Activated naive CD4-positive, alpha-beta T cell treated with anti-CD3 and anti-CD28 coated beads, Interleukin-2, amount 10 ng/mL, durations not matched to agents 7 days and 5 days (primary cell): Measurements from ENCODE around the gene ATG16L1.

Experiments
- CTCF ChIA-PET: fragments of 350-600 bp; sonication (Branson Sonifier 250); formaldehyde crosslinking; loops from one replicate; lab custom pipeline; 2021; ENCODE audit warnings: antibody characterized with exemption; lab: Charles Lee
- DNase-seq: peaks from one replicate; pipeline ENCODE4 v3.0.0-alpha.2; 2020
- H3K27ac Mint-ChIP-seq: one replicate; pipeline ENCODE4 v1.8.0; 2021; ENCODE audit warnings: mild to moderate bottlenecking, moderate library complexity, mixed read lengths
- H3K27me3 Mint-ChIP-seq: one replicate; pipeline ENCODE4 v1.8.0; 2021; ENCODE audit warnings: mild to moderate bottlenecking, mixed read lengths
- H3K36me3 Mint-ChIP-seq: one replicate; pipeline ENCODE4 v1.8.0; 2021; ENCODE audit warnings: mixed read lengths
- H3K4me1 Mint-ChIP-seq: one replicate; pipeline ENCODE4 v1.8.0; 2021; ENCODE audit warnings: mixed read lengths
- H3K4me3 Mint-ChIP-seq: one replicate; pipeline ENCODE4 v1.8.0; 2021; ENCODE audit warnings: mild to moderate bottlenecking, moderate library complexity, mixed read lengths
- H3K9me3 Mint-ChIP-seq: one replicate; pipeline ENCODE4 v1.8.0; 2021; ENCODE audit warnings: mixed read lengths

ATG16L1 gene

DNA sequence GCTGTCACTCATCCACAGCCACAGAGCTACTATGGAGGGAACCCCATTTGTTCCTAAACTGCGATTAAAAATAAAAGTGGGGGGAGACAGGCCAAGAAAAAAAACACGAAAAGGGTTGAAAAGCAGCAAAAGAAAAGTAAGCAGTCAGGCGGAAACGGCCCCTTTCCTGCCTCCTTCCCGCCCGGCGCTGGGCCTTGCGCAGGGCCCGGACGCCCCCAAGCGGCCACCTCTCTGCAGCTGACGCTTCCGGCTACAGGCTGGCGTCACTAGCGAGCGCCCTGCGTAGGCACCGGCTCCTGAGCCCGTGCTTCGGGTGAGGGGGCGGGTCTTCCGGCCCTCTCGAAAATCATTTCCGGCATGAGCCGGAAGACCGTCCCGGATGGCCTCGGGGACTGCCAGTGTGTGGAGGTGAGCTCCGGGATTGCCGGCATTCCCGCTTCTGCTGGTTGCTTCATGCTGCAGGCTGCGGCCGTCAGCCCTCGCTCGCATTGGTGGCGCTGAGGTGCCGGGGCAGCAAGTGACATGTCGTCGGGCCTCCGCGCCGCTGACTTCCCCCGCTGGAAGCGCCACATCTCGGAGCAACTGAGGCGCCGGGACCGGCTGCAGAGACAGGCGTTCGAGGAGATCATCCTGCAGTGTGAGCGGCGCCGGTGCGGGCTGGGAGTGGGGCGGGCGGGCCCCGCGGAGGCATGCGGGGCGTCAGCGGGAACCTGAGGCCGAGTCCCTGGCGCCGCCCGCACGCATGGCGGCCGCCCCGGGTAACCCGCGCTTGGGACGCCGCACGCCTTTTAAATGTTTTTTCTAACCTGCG lies at the start of gene ATG16L1:
Gene ATG16L1 (plus strand): TSS at position 368 of the 811 bp plus-strand sequence. CDS start 155 bp downstream, at position 523.
- H3K36me3 Mint-ChIP-seq, result peaks cover 40% of the 10 kb centered on the region
- H3K27me3 Mint-ChIP-seq, result no peaks in the 10 kb centered on the region
- peaks cover 2% of the 10 kb centered on the region for H3K9me3 Mint-ChIP-seq
- H3K4me1 Mint-ChIP-seq, result peaks cover 76% of the 10 kb centered on the region
- peak within 1 kb of the TSS; percentile 96 for H3K27ac Mint-ChIP-seq
- peak; percentile 97 for DNase-seq
- CTCF ChIA-PET, result interaction anchor here (0.6 to 2.8 kb wide), 20 partner anchors 9 to 442 kb away, joined by 3 to 17 read pairs (median 3); partner anchors contain the start of gene INPP5D
- H3K4me3 Mint-ChIP-seq, result peak within 1 kb of the TSS; percentile 86

DNA sequence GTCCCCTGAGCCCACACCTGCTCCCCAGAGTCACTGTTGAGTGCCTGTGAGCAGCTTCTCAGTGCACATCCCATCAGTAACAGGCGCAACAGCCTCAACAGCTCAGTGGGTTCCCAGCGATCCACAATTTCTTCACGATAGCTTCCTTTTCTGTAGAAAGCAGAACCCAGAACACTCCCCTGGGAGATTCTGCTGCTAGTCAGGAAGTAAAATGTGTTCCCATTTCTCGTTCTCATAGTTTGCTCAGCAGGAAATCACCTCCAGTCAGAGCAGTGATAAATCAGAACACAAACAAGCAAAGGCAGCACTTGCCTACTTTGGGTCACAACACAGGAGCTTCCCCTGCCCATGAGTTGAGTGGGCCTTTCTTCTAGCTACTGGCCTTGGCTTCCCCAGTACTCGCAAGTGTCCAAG lies 48.9 kb upstream of the ATG16L1 start:
- peaks cover 10% of the 10 kb centered on the region for H3K9me3 Mint-ChIP-seq
- peaks cover 67% of the 10 kb centered on the region for H3K36me3 Mint-ChIP-seq
- peak overlapping the region; percentile 62 for H3K27ac Mint-ChIP-seq
- H3K4me1 Mint-ChIP-seq, result no peaks in the 10 kb centered on the region
- no peaks in the 10 kb centered on the region for H3K27me3 Mint-ChIP-seq
- no peak for DNase-seq
- H3K4me3 Mint-ChIP-seq, result no peak overlapping the region
- CTCF ChIA-PET, result interaction anchor here (0.5 kb wide), 1 partner anchor 28 kb away, joined by 3 read pairs; no protein-coding TSS in a partner anchor

DNA sequence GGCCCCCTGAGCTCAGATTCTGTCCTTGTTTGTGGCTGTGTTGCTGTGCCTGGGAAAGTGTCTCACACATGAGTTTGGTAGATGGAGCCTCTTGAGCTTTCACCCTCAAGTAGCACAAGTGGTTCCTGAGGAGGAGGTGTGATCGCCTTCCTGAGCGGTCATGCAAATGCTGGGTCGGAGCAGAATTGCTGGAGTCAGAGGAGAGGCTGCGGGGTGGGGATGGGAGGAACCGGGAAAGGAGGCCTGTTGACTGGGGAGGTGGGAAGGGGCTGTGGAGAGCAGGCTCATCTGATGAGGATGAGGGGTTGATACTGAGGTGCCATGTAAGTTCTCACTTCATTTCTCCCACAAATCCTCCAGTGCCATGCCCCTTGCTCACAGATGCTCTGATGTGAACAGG lies 48.4 kb upstream of the ATG16L1 start:
- Mint-ChIP-seq H3K4me1 (no peaks in the 10 kb centered on the region), H3K27ac (peak overlapping the region; percentile 62), H3K27me3 (no peaks in the 10 kb centered on the region), H3K36me3 (peaks cover 66% of the 10 kb centered on the region), H3K4me3 (no peak overlapping the region), H3K9me3 (peaks cover 10% of the 10 kb centered on the region)
- CTCF ChIA-PET, result interaction anchor here (0.5 kb wide), 1 partner anchor 27 kb away, joined by 3 read pairs; no protein-coding TSS in a partner anchor
- no peak for DNase-seq

DNA sequence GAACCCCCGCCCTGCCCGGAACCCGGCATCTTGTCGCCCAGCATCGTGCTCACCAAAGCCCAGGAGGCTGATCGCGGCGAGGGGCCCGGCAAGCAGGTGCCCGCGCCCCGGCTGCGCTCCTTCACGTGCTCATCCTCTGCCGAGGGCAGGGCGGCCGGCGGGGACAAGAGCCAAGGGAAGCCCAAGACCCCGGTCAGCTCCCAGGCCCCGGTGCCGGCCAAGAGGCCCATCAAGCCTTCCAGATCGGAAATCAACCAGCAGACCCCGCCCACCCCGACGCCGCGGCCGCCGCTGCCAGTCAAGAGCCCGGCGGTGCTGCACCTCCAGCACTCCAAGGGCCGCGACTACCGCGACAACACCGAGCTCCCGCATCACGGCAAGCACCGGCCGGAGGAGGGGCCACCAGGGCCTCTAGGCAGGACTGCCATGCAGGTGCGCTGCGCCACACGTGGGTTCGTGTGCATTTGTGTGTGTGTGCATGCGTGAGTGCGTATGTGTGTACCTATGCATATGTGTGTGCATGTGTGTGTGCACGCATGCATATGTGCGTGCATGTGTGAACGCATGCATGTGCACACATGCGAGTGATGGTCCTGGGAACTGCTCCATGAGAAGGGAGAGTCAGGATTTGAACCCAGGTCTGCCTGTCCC lies 47.1 kb upstream of the ATG16L1 start:
- H3K27ac Mint-ChIP-seq, result no peak overlapping the region
- H3K4me3 Mint-ChIP-seq, result no peak overlapping the region
- peaks cover 70% of the 10 kb centered on the region for H3K36me3 Mint-ChIP-seq
- H3K9me3 Mint-ChIP-seq, result peaks cover 10% of the 10 kb centered on the region
- DNase-seq, result no peak
- H3K27me3 Mint-ChIP-seq, result no peaks in the 10 kb centered on the region
- peaks cover 5% of the 10 kb centered on the region for H3K4me1 Mint-ChIP-seq
- CTCF ChIA-PET, result no interaction called here

DNA sequence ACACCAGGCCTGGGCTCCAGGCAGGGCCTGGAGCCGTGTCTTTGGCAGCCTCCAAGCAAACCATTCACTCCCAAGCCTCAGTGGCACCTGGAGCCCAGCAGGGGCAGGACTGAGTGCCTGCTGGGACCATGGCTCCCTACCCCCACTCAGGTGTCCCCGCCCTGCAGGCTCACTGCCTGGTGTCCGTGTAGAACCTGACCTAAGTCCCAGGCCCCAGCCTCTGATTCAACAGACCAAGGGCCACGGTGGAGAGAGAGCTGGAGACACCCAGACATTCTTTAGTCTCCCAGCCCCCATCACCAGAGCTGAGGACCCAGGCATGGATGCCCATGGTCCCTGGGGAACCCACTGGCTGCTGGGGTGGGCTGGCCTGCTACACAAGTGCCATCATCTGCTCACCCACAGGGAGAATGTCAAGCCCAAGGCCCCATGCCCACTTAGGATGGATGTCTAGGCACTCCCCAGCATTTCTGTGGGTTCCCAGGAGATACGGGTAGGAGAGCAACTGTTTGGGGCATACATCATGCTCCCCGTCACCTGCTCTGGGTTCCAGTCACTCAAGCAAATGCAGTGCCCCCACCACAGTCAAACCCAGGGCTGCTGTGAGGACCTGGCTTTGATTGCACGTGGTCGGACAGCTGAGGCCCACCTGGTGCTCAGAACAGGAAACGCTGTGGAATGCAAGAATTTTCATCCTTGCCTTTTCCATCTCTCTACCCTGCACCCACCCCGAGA lies 42.9 kb upstream of the ATG16L1 start:
- Mint-ChIP-seq H3K27ac (no peak overlapping the region), H3K27me3 (no peaks in the 10 kb centered on the region), H3K4me3 (no peak overlapping the region), H3K36me3 (peaks cover 43% of the 10 kb centered on the region), H3K4me1 (peaks cover 9% of the 10 kb centered on the region), H3K9me3 (no peaks in the 10 kb centered on the region)
- DNase-seq, result no peak
- CTCF ChIA-PET, result no interaction called here

DNA sequence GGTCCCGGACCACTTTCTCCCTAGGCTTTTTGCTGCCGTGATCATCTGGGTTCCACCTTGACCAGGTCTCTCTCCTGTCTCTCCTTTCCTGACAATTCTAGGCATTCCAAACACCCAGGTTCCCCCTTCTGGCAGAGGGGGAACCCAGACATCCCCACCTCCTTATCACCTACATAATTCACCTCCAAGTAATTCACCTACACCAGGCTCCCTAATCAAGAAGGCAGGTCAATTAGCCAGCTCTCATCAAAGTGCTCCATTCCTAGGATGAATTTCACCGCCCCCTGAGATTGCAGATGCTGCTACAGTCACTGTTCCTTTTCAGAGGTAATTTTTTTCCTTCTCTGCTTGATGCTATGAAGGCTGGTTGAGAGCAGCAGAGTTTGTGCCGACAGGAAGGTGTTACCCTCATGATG lies 42.3 kb upstream of the ATG16L1 start:
- Mint-ChIP-seq H3K27me3 (no peaks in the 10 kb centered on the region), H3K4me1 (peaks cover 9% of the 10 kb centered on the region), H3K27ac (no peak overlapping the region), H3K36me3 (peaks cover 37% of the 10 kb centered on the region), H3K4me3 (no peak overlapping the region), H3K9me3 (no peaks in the 10 kb centered on the region)
- CTCF ChIA-PET, result no interaction called here
- DNase-seq, result no peak

DNA sequence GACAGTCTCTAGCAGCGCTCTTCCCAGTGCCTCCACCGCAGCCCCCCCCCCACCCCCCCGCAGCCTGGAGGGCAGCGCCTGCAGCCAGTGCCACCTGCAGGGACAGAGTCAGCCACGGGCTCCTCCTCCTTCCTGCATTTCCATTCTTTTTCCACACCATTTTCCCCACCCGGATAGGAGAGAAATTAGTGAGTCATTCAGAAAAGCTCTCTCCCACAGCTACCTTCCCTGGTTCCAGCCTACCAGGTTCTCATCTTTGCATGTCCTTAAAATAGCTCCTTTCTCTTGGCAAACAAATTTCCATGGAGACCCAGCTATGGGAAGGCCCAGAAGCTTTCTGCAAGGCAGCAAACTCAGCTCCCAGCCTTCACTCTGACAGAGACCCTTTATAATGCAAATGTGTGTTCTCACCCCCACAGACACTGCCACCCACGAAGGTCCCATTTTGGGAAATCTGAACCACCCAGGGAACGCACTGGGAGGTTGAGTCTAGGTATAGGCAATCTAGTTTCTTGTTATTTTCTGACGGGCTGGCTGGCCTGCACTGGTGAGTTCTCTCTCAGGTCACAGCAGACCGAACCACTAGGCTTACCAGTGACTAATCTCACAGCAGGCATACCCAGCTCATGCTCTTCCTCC lies 41.8 kb upstream of the ATG16L1 start:
- Mint-ChIP-seq H3K4me1 (peaks cover 9% of the 10 kb centered on the region), H3K4me3 (no peak overlapping the region), H3K36me3 (peaks cover 36% of the 10 kb centered on the region), H3K27ac (peak overlapping the region; percentile 51), H3K9me3 (no peaks in the 10 kb centered on the region), H3K27me3 (no peaks in the 10 kb centered on the region)
- no peak for DNase-seq
- CTCF ChIA-PET, result no interaction called here

DNA sequence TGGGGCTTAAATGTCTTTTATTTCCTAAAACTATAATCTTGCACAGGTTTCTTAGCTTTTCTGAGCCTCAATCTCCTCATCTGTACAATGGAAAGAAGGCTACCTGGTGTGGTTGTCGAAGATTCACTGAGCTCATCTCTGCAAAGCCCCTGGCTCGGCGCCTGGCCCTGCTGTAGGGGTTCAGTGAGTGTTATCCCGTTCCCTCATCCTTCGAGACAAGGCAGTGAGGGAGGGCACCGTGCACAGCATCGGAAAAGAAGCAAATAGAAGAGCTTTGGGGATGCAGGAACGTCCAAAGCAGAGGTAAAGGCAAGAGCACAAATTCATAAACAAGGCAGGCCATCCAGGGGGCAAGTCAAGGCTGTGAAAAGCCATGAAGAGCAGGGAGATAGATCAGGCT lies 41.2 kb upstream of the ATG16L1 start:
- CTCF ChIA-PET, result no interaction called here
- Mint-ChIP-seq H3K4me3 (no peak overlapping the region), H3K9me3 (no peaks in the 10 kb centered on the region), H3K27ac (peak overlapping the region; percentile 3), H3K36me3 (peaks cover 33% of the 10 kb centered on the region), H3K27me3 (no peaks in the 10 kb centered on the region), H3K4me1 (peaks cover 9% of the 10 kb centered on the region)
- no peak for DNase-seq

DNA sequence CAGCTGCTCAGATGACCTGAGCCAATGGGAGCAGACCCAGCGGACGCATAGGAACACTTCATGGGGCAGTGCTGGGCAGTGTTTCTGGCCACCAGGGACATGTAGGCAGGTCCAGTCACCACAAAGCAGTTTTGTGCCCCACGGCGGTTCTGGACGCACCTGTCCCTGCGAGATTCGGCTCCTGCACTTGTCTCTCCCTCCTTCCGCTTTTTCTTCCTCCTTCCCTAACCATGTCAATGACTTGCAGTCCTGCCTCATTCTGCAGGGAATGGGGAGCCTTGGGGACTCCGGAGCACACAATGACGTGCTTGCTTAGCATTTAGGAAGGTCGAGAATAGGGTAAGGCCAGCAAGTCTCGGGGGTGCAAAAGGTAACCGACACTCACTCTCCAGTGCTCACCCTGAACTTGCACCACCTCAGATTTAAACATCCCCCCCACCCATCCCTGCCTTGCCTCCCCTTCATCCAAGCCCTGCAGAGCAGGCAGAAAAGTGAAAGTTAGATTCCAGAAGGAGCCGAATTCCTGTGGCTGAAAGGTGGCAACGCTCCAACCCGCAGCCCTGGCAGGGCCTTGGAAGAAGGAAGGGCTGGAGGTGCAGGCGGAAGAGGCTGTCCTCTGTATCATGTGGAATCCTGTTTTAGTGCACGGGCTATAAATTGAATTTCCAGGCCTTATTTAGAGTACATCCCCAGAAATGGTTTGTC lies 40.5 kb upstream of the ATG16L1 start:
- Mint-ChIP-seq H3K9me3 (no peaks in the 10 kb centered on the region), H3K36me3 (peaks cover 31% of the 10 kb centered on the region), H3K4me3 (no peak overlapping the region), H3K27ac (no peak overlapping the region), H3K4me1 (peaks cover 9% of the 10 kb centered on the region), H3K27me3 (no peaks in the 10 kb centered on the region)
- no peak for DNase-seq
- CTCF ChIA-PET, result no interaction called here

DNA sequence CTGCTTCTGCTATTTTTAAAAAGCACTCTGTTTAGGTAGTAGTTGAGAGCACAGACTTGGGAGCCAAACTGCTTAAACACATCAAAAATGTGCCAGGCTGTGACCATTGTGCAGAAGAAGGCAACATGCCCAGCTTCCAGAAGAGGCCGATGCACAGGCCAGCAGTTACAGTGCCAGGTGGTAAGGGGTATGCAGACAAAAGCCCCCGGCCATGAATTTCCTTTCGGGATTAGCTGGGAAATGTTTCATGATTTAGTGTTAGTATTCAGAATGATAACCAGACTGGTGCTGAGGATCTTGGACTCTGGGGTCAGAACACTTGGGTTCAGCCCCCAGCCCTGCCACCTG lies 40.0 kb upstream of the ATG16L1 start:
- H3K27me3 Mint-ChIP-seq, result no peaks in the 10 kb centered on the region
- no peak overlapping the region for H3K4me3 Mint-ChIP-seq
- no peak overlapping the region for H3K27ac Mint-ChIP-seq
- no peak for DNase-seq
- H3K36me3 Mint-ChIP-seq, result peaks cover 29% of the 10 kb centered on the region
- H3K9me3 Mint-ChIP-seq, result no peaks in the 10 kb centered on the region
- H3K4me1 Mint-ChIP-seq, result peaks cover 9% of the 10 kb centered on the region
- CTCF ChIA-PET, result no interaction called here

DNA sequence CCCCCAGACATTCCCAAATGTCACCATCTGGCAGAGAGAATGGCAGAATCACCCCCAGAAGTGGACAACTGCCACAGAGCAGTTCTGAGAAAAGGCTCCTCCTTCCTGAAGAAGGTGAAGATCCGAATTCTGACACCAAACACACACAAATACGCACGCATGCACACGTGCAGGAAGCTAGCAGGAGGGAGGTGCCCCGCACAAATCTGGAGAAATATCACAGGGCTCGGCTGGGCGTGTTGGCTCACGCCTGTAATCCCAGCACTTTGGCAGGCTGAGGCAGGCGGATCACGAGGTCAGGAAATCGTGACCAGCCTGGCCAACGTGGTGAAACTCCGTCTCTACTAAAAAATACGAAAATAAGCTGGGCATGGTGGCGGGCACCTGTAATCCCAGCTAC lies 38.5 kb upstream of the ATG16L1 start:
- H3K9me3 Mint-ChIP-seq, result no peaks in the 10 kb centered on the region
- peaks cover 21% of the 10 kb centered on the region for H3K36me3 Mint-ChIP-seq
- CTCF ChIA-PET, result no interaction called here
- peaks cover 9% of the 10 kb centered on the region for H3K4me1 Mint-ChIP-seq
- no peaks in the 10 kb centered on the region for H3K27me3 Mint-ChIP-seq
- H3K27ac Mint-ChIP-seq, result no peak overlapping the region
- H3K4me3 Mint-ChIP-seq, result no peak overlapping the region
- DNase-seq, result no peak

DNA sequence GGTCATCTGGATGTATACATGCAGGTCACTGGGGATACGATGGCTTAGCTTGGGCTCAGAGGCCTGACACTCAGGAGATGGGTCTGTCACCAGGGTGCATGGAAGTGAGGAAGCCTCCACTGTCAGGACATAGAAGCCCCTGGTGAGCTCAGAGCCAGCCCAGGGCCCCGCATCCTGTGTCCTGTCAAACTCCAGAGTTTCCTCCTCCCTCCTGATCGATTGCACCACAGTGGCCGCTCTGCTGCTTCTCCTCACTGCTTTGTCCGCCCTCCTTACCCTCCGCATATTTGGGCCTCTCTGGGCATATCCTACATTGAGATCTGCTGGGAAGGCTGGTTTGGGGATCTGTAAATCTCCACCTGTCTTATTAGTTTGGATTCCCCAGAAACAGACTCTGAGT lies 37.5 kb upstream of the ATG16L1 start:
- CTCF ChIA-PET, result no interaction called here
- DNase-seq, result no peak
- H3K4me3 Mint-ChIP-seq, result no peak overlapping the region
- no peaks in the 10 kb centered on the region for H3K27me3 Mint-ChIP-seq
- no peaks in the 10 kb centered on the region for H3K9me3 Mint-ChIP-seq
- H3K27ac Mint-ChIP-seq, result no peak overlapping the region
- H3K4me1 Mint-ChIP-seq, result peaks cover 7% of the 10 kb centered on the region
- H3K36me3 Mint-ChIP-seq, result peaks cover 15% of the 10 kb centered on the region

DNA sequence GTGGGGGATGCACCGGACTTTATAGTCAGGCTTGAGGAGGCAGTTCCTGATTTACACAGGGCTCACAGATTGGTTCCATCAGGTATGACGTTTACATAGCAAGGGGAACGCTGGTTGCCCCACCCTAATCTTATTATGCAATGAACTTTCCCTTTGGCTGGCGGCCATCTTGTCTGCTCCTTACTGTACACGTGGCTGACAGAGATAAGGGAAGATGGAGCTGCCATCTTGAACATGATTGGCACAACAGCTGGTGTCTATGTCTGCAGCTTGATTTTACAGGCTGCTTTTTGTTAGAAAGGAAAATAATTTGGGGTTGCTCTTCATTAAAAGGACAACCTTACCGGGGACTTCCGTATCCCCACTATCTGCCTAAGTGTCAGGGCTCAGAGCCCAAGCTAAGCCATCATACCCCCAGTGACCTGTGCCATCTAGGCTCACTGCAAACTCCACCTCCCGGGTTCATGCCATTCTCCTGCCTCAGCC lies 33.5 kb upstream of the ATG16L1 start:
- Mint-ChIP-seq H3K27me3 (no peaks in the 10 kb centered on the region), H3K36me3 (no peaks in the 10 kb centered on the region), H3K9me3 (no peaks in the 10 kb centered on the region), H3K4me3 (no peak overlapping the region), H3K4me1 (no peaks in the 10 kb centered on the region), H3K27ac (no peak overlapping the region)
- DNase-seq, result no peak
- CTCF ChIA-PET, result interaction anchor here (1.2 kb wide), 1 partner anchor 13 kb away, joined by 5 read pairs; no protein-coding TSS in a partner anchor
